AG04450 (cell line): ENCODE results near the gene SERPINB6. TPM values are rescaled to one million over a fixed set of nuclear protein-coding genes. Genes with fewer than 3 reads are reported as not detected.

ENCODE experiments used
- CTCF ChIA-PET: fragments of 300-600, 350-600 bp; formaldehyde crosslinking; extraction: SDS; loops from one replicate; lab custom pipeline; 2022; ENCODE audit warnings: antibody characterized with exemption, inconsistent platforms; lab: Charles Lee
- POLR2A ChIA-PET: fragments of 350-600 bp; formaldehyde crosslinking; extraction: SDS; loops from one replicate; lab custom pipeline; 2021; ENCODE audit warnings: antibody characterized with exemption, inconsistent platforms; lab: Yijun Ruan, JAX
- DNase-seq: peaks from one replicate; pipeline ENCODE4 v3.0.0-alpha.2; 2011; ENCODE audit warnings: low read depth, low spot score
- H3K27ac ChIP-seq: one replicate; pipeline ENCODE4 v1.5.1; 2012; ENCODE audit warnings: low read depth, low read length, control low read depth
- H3K27me3 ChIP-seq: one replicate; pipeline ENCODE4 v1.6.0; 2012; ENCODE audit warnings: low read length; ENCODE audit not compliant: control insufficient read depth, insufficient read depth
- H3K4me3 ChIP-seq: 2 replicates; pipeline ENCODE4 v1.5.1; 2011; ENCODE audit warnings: mild to moderate bottlenecking, low read depth, low read length, control low read depth
- H3K9me3 ChIP-seq: 2 replicates; pipeline ENCODE4 v1.5.1; 2012; ENCODE audit warnings: low read length; ENCODE audit not compliant: control insufficient read depth, insufficient read depth
- polyA plus RNA-seq: library from polyadenylated mRNA; depleted of rRNA; stranded (reverse); fragments of >200 nt; gene quantifications from 2 replicates; pipeline ENCODE4 v1.2.3, GENCODE V29; 2011
- TF ChIP-seq, protein P1 (sequence below): IDR thresholded peaks from 2 replicates; pipeline ENCODE4 v1.5.1; 2011; ENCODE audit warnings: low read depth, low read length, control low read depth, inconsistent platforms

Gene SERPINB6
- polyA plus RNA-seq, 1 experiment = 120 TPM

DNA sequence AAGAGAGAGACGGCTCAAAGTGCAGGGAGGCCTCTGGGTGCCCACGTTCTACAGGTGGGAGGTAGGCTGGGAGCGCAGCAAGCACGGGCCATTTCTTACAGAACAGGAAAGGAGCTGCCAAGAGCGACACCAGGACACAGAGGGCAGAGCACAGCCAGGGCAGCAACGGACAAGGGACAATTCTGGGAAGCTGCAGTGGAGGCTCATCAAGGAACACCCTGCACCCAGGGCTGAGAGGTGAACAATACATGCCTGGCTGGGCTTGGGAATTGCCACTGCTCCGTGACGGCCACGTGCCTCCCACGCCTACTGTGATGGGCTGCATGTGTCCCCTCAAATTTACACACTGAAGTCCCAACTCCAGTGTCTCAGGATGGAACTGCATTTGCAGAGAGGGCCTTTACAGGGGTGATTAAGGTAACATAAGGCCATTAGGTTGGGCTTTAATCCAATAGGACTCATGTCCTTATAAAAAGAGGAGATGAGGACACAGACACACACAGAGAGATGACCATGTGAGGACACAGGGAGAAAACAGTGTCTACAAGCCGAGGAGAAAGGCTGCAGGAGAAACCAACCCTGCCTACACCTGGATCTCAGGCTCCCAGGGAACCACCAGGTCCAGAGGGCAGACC lies 13.6 kb downstream of the SERPINB6 start:
- CTCF ChIA-PET = no interaction called here
- Histone ChIP-seq H3K27ac (no peak overlapping the region), H3K27me3 (no peaks in the 10 kb centered on the region), H3K4me3 (no peak overlapping the region), H3K9me3 (no peaks in the 10 kb centered on the region)
- TF ChIP-seq, protein P1, sequence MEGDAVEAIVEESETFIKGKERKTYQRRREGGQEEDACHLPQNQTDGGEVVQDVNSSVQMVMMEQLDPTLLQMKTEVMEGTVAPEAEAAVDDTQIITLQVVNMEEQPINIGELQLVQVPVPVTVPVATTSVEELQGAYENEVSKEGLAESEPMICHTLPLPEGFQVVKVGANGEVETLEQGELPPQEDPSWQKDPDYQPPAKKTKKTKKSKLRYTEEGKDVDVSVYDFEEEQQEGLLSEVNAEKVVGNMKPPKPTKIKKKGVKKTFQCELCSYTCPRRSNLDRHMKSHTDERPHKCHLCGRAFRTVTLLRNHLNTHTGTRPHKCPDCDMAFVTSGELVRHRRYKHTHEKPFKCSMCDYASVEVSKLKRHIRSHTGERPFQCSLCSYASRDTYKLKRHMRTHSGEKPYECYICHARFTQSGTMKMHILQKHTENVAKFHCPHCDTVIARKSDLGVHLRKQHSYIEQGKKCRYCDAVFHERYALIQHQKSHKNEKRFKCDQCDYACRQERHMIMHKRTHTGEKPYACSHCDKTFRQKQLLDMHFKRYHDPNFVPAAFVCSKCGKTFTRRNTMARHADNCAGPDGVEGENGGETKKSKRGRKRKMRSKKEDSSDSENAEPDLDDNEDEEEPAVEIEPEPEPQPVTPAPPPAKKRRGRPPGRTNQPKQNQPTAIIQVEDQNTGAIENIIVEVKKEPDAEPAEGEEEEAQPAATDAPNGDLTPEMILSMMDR = no peak
- POLR2A ChIA-PET = no interaction called here
- DNase-seq = no peak

DNA sequence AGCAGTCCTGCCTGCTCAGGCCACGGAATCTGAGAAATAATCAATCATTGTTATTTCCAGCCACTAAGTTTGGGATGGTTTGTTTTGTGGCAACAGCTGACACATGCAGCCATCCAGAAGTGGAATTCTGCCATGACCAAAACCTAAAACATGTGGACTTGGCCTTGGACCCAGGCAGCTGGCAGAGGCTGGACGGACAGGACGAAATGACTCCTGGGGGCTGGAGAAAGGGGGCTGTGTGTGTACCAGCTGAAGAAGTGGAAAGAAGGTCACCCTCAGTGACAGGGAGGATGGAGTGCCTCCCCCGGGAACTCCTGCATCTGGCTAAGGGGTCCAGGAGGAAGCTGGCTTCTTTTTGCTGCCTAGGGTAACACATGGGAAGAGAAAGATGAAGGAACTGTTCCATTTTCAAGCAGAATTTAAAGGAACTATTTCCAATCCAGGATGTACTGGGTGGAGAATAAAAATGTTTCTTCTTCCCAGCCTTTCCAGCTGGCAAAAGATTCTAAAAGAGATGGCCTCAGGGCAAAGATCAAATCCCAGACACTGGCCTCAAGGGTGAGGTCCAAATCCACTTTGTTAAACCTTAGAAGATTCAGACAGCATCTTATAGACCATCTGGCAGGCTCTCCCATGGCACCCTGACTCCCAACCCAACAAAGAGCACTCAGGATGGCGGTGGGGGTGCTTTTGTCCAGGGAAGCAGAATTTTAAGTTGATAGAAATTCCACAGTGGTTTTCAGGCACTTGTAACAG lies 14.3 kb downstream of the SERPINB6 start:
- Histone ChIP-seq H3K27ac (no peak overlapping the region), H3K27me3 (no peaks in the 10 kb centered on the region), H3K4me3 (no peak overlapping the region), H3K9me3 (no peaks in the 10 kb centered on the region)
- ChIA-PET CTCF (no interaction called here), POLR2A (interaction anchor here (0.7 kb wide), 1 partner anchor 797 kb away, joined by 3 read pairs; no protein-coding TSS in a partner anchor)
- DNase-seq = no peak
- TF ChIP-seq, protein P1 = no peak

DNA sequence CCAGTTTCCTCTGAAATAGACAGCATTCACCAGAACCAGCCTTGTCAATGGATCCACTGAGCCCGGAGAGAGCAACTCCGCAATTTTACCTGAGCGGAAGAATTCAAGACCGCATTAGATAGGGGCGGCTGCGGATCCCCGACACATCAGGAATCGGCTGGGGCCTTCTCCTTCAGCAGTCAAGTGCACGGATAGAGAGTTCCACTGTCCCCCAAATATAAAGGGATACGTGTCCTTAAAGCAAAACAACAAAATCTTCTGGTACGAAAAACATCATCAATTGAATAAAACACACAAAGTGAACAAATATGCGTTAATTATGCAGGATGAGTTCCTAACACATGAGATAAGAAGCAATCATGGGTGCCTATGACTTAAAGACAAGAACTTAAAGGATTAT lies 18.3 kb downstream of the SERPINB6 start:
- ChIA-PET CTCF (interaction anchor here (0.5 to 3.9 kb wide), 68 partner anchors 9 to 1357 kb away, joined by 3 to 165 read pairs (median 6); partner anchors contain the start of genes MYLK4, NQO2, RIPK1 and SERPINB1), POLR2A (interaction anchor here (0.7 to 1.9 kb wide), 4 partner anchors 19 to 187 kb away, joined by 3 to 27 read pairs (median 6); partner anchors contain the start of gene SERPINB6)
- H3K9me3 ChIP-seq = no peaks in the 10 kb centered on the region
- H3K27me3 ChIP-seq = no peaks in the 10 kb centered on the region
- TF ChIP-seq, protein P1 = no peak
- H3K4me3 ChIP-seq = no peak overlapping the region
- H3K27ac ChIP-seq = peak overlapping the region; percentile 65
- DNase-seq = no peak

DNA sequence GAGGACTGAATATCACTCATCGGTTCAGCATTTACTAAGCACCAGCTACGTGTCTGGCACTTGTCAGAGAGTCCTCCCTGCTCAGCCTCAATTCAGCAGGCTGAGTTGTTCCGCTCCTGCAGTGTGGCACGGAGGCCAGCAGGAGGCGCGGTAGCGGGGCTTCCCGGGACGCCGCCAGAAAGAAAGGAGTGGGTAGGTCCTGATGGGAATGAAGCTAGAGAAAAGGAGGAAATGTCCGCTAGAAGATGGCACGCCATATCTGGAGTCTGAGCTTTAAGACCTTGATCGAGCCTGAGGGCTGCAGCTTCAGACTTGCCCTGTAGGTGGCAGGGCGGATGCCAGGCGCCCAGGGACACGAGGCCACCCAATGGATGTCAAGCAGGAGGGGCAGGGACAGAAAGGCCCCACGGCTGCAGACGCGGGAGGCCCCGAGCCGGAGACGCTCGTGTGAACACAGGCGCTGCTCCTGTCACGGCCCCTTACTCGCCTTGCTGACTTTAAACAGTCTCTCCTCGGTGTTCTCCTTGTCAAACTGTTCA lies 18.7 kb downstream of the SERPINB6 start:
- ChIA-PET CTCF (interaction anchor here (0.5 to 3.9 kb wide), 71 partner anchors 9 to 1356 kb away, joined by 3 to 165 read pairs (median 5); partner anchors contain the start of genes MYLK4, NQO2, RIPK1 and SERPINB1), POLR2A (interaction anchor here (0.7 to 1.9 kb wide), 5 partner anchors 14 to 187 kb away, joined by 3 to 27 read pairs (median 3); partner anchors contain the start of gene SERPINB6)
- Histone ChIP-seq H3K27ac (peak overlapping the region; percentile 65), H3K9me3 (no peaks in the 10 kb centered on the region), H3K27me3 (no peaks in the 10 kb centered on the region), H3K4me3 (0 out of 2 replicates have a peak overlapping the region, but pooled peaks have one; percentile 11)
- TF ChIP-seq, protein P1 = peak; percentile 99
- peak; percentile 75 for DNase-seq
